ENCODE measurements around the gene BRD7. TPM values are rescaled to one million over a fixed set of nuclear protein-coding genes. Genes with fewer than 3 reads are reported as not detected.

BRD7 gene
- total and polyA plus RNA-seq, 4 donors: 37.7 to 90.2 (median 58.8) TPM

- Histone ChIP-seq H3K27ac (ENCODE audit: low read depth in 1 of 2, low read length in 2 of 2) (no peak overlapping the region), H3K36me3 (ENCODE audit: control insufficient read depth in 1 of 2, insufficient read depth in 2 of 2, low read length in 1 of 2) (no peaks in the 10 kb centered on the region), H3K27me3 (ENCODE audit: control insufficient read depth in 1 of 2, insufficient read depth in 2 of 2, low read length in 1 of 2) (no peaks in the 10 kb centered on the region), H3K4me1 (ENCODE audit: control insufficient read depth in 1 of 2, insufficient read depth in 2 of 2, low read length in 2 of 2) (no peaks in the 10 kb centered on the region), H3K4me3 (ENCODE audit: low read length in 2 of 2) (no peak overlapping the region), H3K9me3 (ENCODE audit: control insufficient read depth, low read length) (no peaks in the 10 kb centered on the region)
- 95 to 96% methylated on average over 18 of the region's 18 CpGs for WGBS, 2 donors
- peak; percentile 40 to 67 for DNase-seq
- intact Hi-C loops (cut with DNase I): no loop called here
- no peak for ATAC-seq (ENCODE audit: low FRiP score)
Measured at GRCh38 chr16:50308237-50308965, 60.4 kb downstream of the BRD7 start.

- H3K27ac ChIP-seq (ENCODE audit: low read depth in 1 of 2, low read length in 2 of 2): no peak overlapping the region
- H3K4me3 ChIP-seq (ENCODE audit: low read length in 2 of 2): no peak overlapping the region
- H3K9me3 ChIP-seq (ENCODE audit: control insufficient read depth, low read length): no peaks in the 10 kb centered on the region
- ATAC-seq (ENCODE audit: low FRiP score) (no peak), DNase-seq (peak; percentile 39 to 61)
- intact Hi-C loops (cut with DNase I): no loop called here
- H3K36me3 ChIP-seq (ENCODE audit: control insufficient read depth in 1 of 2, insufficient read depth in 2 of 2, low read length in 1 of 2): no peaks in the 10 kb centered on the region
- 89 to 95% methylated on average over 9 of the region's 9 CpGs for WGBS, 2 donors
- H3K4me1 ChIP-seq (ENCODE audit: control insufficient read depth in 1 of 2, insufficient read depth in 2 of 2, low read length in 2 of 2): no peaks in the 10 kb centered on the region
- no peaks in the 10 kb centered on the region for H3K27me3 ChIP-seq (ENCODE audit: control insufficient read depth in 1 of 2, insufficient read depth in 2 of 2, low read length in 1 of 2)
Measured at GRCh38 chr16:50306287-50306686, 62.5 kb downstream of the BRD7 start.

GRCh38 chr16:50305441-50306061, 63.2 kb downstream of the BRD7 start:
- intact Hi-C loops (cut with DNase I): no loop called here
- DNase-seq (peak; percentile 38 to 68), ATAC-seq (ENCODE audit: low FRiP score) (no peak)

GRCh38 chr16:50304467-50305440, 64.0 kb downstream of the BRD7 start:
- DNase-seq: peak; percentile 44 to 71
- intact Hi-C loops (cut with DNase I): no loop called here
- WGBS, 2 donors: 94% methylated on average over 25 of the region's 25 CpGs
- no peaks in the 10 kb centered on the region for H3K4me1 ChIP-seq (ENCODE audit: control insufficient read depth in 1 of 2, insufficient read depth in 2 of 2, low read length in 2 of 2)
- H3K4me3 ChIP-seq (ENCODE audit: low read length in 2 of 2): no peak overlapping the region
- H3K36me3 ChIP-seq (ENCODE audit: control insufficient read depth in 1 of 2, insufficient read depth in 2 of 2, low read length in 1 of 2): no peaks in the 10 kb centered on the region
- no peaks in the 10 kb centered on the region for H3K9me3 ChIP-seq (ENCODE audit: control insufficient read depth, low read length)
- no peak overlapping the region for H3K27ac ChIP-seq (ENCODE audit: low read depth in 1 of 2, low read length in 2 of 2)
- no peaks in the 10 kb centered on the region for H3K27me3 ChIP-seq (ENCODE audit: control insufficient read depth in 1 of 2, insufficient read depth in 2 of 2, low read length in 1 of 2)
- no peak for ATAC-seq (ENCODE audit: low FRiP score)

More at GRCh38 chr16:50305441-50306061, 63.2 kb downstream of the BRD7 start:
- Histone ChIP-seq H3K36me3 (ENCODE audit: control insufficient read depth in 1 of 2, insufficient read depth in 2 of 2, low read length in 1 of 2) (no peaks in the 10 kb centered on the region), H3K27me3 (ENCODE audit: control insufficient read depth in 1 of 2, insufficient read depth in 2 of 2, low read length in 1 of 2) (no peaks in the 10 kb centered on the region), H3K27ac (ENCODE audit: low read depth in 1 of 2, low read length in 2 of 2) (no peak overlapping the region), H3K4me1 (ENCODE audit: control insufficient read depth in 1 of 2, insufficient read depth in 2 of 2, low read length in 2 of 2) (no peaks in the 10 kb centered on the region), H3K9me3 (ENCODE audit: control insufficient read depth, low read length) (no peaks in the 10 kb centered on the region), H3K4me3 (ENCODE audit: low read length in 2 of 2) (no peak overlapping the region)
- WGBS, 2 donors: 89 to 94% methylated on average over 21 of the region's 21 CpGs

GRCh38 chr16:50303605-50304466, 65.0 kb downstream of the BRD7 start:
- intact Hi-C loops (cut with DNase I): no loop called here
- ATAC-seq (ENCODE audit: low FRiP score): no peak
- DNase-seq: peak; percentile 46 to 73
- H3K27ac ChIP-seq (ENCODE audit: low read depth in 1 of 2, low read length in 2 of 2): no peak overlapping the region
- 85 to 87% methylated on average over 30 to 33 of the region's 33 CpGs for whole genome bisulfite sequencing, 2 donors
- H3K36me3 ChIP-seq (ENCODE audit: control insufficient read depth in 1 of 2, insufficient read depth in 2 of 2, low read length in 1 of 2): no peaks in the 10 kb centered on the region
- H3K4me3 ChIP-seq (ENCODE audit: low read length in 2 of 2): no peak overlapping the region
- H3K27me3 ChIP-seq (ENCODE audit: control insufficient read depth in 1 of 2, insufficient read depth in 2 of 2, low read length in 1 of 2): no peaks in the 10 kb centered on the region
- no peaks in the 10 kb centered on the region for H3K4me1 ChIP-seq (ENCODE audit: control insufficient read depth in 1 of 2, insufficient read depth in 2 of 2, low read length in 2 of 2)
- H3K9me3 ChIP-seq (ENCODE audit: control insufficient read depth, low read length): no peaks in the 10 kb centered on the region

- Histone ChIP-seq H3K4me3 (ENCODE audit: low read length in 2 of 2) (no peak overlapping the region), H3K9me3 (ENCODE audit: control insufficient read depth, low read length) (no peaks in the 10 kb centered on the region), H3K27ac (ENCODE audit: low read depth in 1 of 2, low read length in 2 of 2) (no peak overlapping the region), H3K4me1 (ENCODE audit: control insufficient read depth in 1 of 2, insufficient read depth in 2 of 2, low read length in 2 of 2) (no peaks in the 10 kb centered on the region), H3K27me3 (ENCODE audit: control insufficient read depth in 1 of 2, insufficient read depth in 2 of 2, low read length in 1 of 2) (no peaks in the 10 kb centered on the region), H3K36me3 (ENCODE audit: control insufficient read depth in 1 of 2, insufficient read depth in 2 of 2, low read length in 1 of 2) (no peaks in the 10 kb centered on the region)
- DNase-seq (peak; percentile 21 to 25), ATAC-seq (ENCODE audit: low FRiP score) (no peak)
- intact Hi-C loops (cut with DNase I): no loop called here
- 93% methylated on average over 11 of the region's 11 CpGs for WGBS, 2 donors
Measured at GRCh38 chr16:50303041-50303604, 65.7 kb downstream of the BRD7 start.

- ATAC-seq (ENCODE audit: low FRiP score) (no peak), DNase-seq (peak; percentile 34 to 42)
- Histone ChIP-seq H3K9me3 (ENCODE audit: control insufficient read depth, low read length) (no peaks in the 10 kb centered on the region), H3K27me3 (ENCODE audit: control insufficient read depth in 1 of 2, insufficient read depth in 2 of 2, low read length in 1 of 2) (no peaks in the 10 kb centered on the region), H3K27ac (ENCODE audit: low read depth in 1 of 2, low read length in 2 of 2) (no peak overlapping the region), H3K4me1 (ENCODE audit: control insufficient read depth in 1 of 2, insufficient read depth in 2 of 2, low read length in 2 of 2) (no peaks in the 10 kb centered on the region), H3K4me3 (ENCODE audit: low read length in 2 of 2) (no peak overlapping the region), H3K36me3 (ENCODE audit: control insufficient read depth in 1 of 2, insufficient read depth in 2 of 2, low read length in 1 of 2) (no peaks in the 10 kb centered on the region)
- intact Hi-C loops (cut with DNase I): no loop called here
- WGBS, 2 donors: 93 to 94% methylated on average over 15 of the region's 15 CpGs
Measured at GRCh38 chr16:50302472-50303005, 66.2 kb downstream of the BRD7 start.
